ENCODE measurements around the gene ITPR2. TPM values are rescaled to one million over a fixed set of nuclear protein-coding genes. Genes with fewer than 3 reads are reported as not detected.

The ITPR2 gene
- total RNA-seq, 2 donors from 2014 or later = 14.8 to 74.4 TPM

- H3K27ac ChIP-seq (ENCODE audit: low read depth, low read length) = no peak overlapping the region
- H3K27me3 Mint-ChIP-seq (ENCODE audit: insufficient read depth) = no peaks in the 10 kb centered on the region
- no peak for DNase-seq
- no peaks in the 10 kb centered on the region for H3K4me1 Mint-ChIP-seq
- peaks cover 11% of the 10 kb centered on the region for H3K9me3 Mint-ChIP-seq
- peaks cover 18% of the 10 kb centered on the region for H3K36me3 Mint-ChIP-seq (ENCODE audit: low read depth)
- WGBS, 2 experiments (ENCODE audit: insufficient coverage in 1 of 2, insufficient read length in 1 of 2) = 91 to 93% methylated on average over 2 of the region's 2 CpGs
- H3K4me1 ChIP-seq (ENCODE audit: control insufficient read depth, insufficient read depth, low read length) = no peaks in the 10 kb centered on the region
- no peaks in the 10 kb centered on the region for H3K9me3 ChIP-seq (ENCODE audit: control insufficient read depth, low read length)
- no peaks in the 10 kb centered on the region for H3K27me3 ChIP-seq (ENCODE audit: control insufficient read depth, insufficient read depth, low read length, poor library complexity, severe bottlenecking)
- no peak overlapping the region for H3K4me3 ChIP-seq (ENCODE audit: low read length)
- H3K4me3 Mint-ChIP-seq = no peak overlapping the region
- H3K36me3 ChIP-seq (ENCODE audit: control insufficient read depth, insufficient read depth, low read length) = no peaks in the 10 kb centered on the region
- TF ChIP-seq, protein P1, sequence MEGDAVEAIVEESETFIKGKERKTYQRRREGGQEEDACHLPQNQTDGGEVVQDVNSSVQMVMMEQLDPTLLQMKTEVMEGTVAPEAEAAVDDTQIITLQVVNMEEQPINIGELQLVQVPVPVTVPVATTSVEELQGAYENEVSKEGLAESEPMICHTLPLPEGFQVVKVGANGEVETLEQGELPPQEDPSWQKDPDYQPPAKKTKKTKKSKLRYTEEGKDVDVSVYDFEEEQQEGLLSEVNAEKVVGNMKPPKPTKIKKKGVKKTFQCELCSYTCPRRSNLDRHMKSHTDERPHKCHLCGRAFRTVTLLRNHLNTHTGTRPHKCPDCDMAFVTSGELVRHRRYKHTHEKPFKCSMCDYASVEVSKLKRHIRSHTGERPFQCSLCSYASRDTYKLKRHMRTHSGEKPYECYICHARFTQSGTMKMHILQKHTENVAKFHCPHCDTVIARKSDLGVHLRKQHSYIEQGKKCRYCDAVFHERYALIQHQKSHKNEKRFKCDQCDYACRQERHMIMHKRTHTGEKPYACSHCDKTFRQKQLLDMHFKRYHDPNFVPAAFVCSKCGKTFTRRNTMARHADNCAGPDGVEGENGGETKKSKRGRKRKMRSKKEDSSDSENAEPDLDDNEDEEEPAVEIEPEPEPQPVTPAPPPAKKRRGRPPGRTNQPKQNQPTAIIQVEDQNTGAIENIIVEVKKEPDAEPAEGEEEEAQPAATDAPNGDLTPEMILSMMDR (conservative IDR thresholded peaks at IDR 0.05) = no peak
- no peak overlapping the region for H3K27ac Mint-ChIP-seq
- no peak overlapping the region for H3K9ac ChIP-seq (ENCODE audit: extremely low read depth, low read length, poor library complexity, severe bottlenecking)
Observed at GRCh38 chr12:26379777-26380467, 453.1 kb downstream of the ITPR2 start.

DNA sequence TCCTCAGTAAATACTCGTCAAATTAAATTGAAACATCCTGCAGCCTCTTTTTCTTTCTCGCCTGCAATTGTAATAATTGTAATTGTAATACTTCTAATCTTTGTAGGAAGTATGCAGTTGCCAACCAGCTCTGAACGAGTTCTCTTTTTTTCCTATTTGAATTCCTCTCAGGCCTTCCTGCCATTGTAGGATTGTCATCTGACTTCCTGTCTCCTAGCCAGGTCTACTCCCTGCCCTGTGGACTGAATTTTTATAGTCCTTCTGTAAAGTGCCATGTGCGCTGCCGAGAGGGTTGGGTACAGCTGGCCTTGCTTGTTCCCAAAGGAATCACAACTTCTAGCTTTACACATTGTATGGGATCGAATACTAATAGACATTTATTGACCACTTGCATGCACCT lies 454.3 kb downstream of the ITPR2 start:
- H3K36me3 Mint-ChIP-seq (ENCODE audit: low read depth) = peaks cover 8% of the 10 kb centered on the region
- H3K9ac ChIP-seq (ENCODE audit: extremely low read depth, low read length, poor library complexity, severe bottlenecking) = no peak overlapping the region
- DNase-seq = no peak
- peaks cover 3% of the 10 kb centered on the region for H3K4me1 Mint-ChIP-seq
- H3K4me3 ChIP-seq (ENCODE audit: low read length) = no peak overlapping the region
- TF ChIP-seq, protein P1 (conservative IDR thresholded peaks at IDR 0.05) = no peak
- H3K9me3 Mint-ChIP-seq = peaks cover 8% of the 10 kb centered on the region
- H3K4me3 Mint-ChIP-seq = no peak overlapping the region
- no peak overlapping the region for H3K27ac ChIP-seq (ENCODE audit: low read depth, low read length)
- 86 to 96% methylated on average over 4 to 6 of the region's 6 CpGs for WGBS, 2 experiments (ENCODE audit: insufficient coverage in 1 of 2, insufficient read length in 1 of 2)
- no peaks in the 10 kb centered on the region for H3K4me1 ChIP-seq (ENCODE audit: control insufficient read depth, insufficient read depth, low read length)
- no peaks in the 10 kb centered on the region for H3K27me3 ChIP-seq (ENCODE audit: control insufficient read depth, insufficient read depth, low read length, poor library complexity, severe bottlenecking)
- no peaks in the 10 kb centered on the region for H3K9me3 ChIP-seq (ENCODE audit: control insufficient read depth, low read length)
- no peaks in the 10 kb centered on the region for H3K36me3 ChIP-seq (ENCODE audit: control insufficient read depth, insufficient read depth, low read length)
- no peak overlapping the region for H3K27ac Mint-ChIP-seq
- H3K27me3 Mint-ChIP-seq (ENCODE audit: insufficient read depth) = no peaks in the 10 kb centered on the region

DNA sequence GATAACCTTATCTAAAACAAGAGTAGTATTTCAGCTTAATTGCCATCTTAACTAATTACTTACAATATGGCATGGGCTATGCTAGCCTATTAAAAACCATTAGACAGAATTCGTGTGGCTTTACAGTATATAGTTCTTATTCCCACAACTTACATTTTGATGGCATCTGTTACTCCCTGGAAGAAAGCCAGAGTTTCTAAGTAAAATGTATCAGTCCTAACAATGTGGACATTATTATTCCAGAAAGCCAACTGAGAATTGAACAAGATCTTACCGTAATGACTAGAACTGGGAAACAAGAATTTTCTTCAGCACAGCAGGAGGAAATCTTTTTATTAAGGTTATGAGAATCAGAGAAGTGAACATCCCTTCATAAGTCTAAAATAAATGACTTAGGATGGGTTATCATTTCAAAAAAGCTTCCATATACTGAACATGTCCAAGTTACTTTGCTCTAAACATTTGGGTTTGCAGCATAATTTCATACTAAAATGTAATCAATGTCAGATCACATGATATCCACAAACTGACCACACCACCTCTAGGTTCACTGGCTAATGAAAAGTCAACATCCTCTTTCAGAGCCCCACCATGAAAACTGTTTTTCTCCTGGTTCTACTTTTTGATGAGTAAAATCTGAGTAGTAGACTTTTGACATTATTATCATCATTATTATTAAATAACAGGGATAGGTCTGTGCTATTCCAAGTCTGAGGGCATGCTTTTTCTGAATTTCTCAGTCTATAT lies 457.9 kb downstream of the ITPR2 start:
- Histone ChIP-seq H3K4me3 (ENCODE audit: low read length) (no peak overlapping the region), H3K9me3 (ENCODE audit: control insufficient read depth, low read length) (no peaks in the 10 kb centered on the region), H3K4me1 (ENCODE audit: control insufficient read depth, insufficient read depth, low read length) (no peaks in the 10 kb centered on the region), H3K27me3 (ENCODE audit: control insufficient read depth, insufficient read depth, low read length, poor library complexity, severe bottlenecking) (no peaks in the 10 kb centered on the region), H3K9ac (ENCODE audit: extremely low read depth, low read length, poor library complexity, severe bottlenecking) (no peak overlapping the region), H3K36me3 (ENCODE audit: control insufficient read depth, insufficient read depth, low read length) (no peaks in the 10 kb centered on the region), H3K27ac (ENCODE audit: low read depth, low read length) (no peak overlapping the region)
- 97 to 100% methylated on average over 1 to 2 of the region's 2 CpGs for WGBS, 2 experiments (ENCODE audit: insufficient coverage in 1 of 2, insufficient read length in 1 of 2)
- Mint-ChIP-seq H3K27ac (no peak overlapping the region), H3K4me3 (no peak overlapping the region), H3K9me3 (no peaks in the 10 kb centered on the region), H3K4me1 (peaks cover 4% of the 10 kb centered on the region), H3K27me3 (ENCODE audit: insufficient read depth) (no peaks in the 10 kb centered on the region), H3K36me3 (ENCODE audit: low read depth) (no peaks in the 10 kb centered on the region)
- DNase-seq = no peak
- TF ChIP-seq, protein P1 (conservative IDR thresholded peaks at IDR 0.05) = no peak

Measured in endodermal cell (in vitro differentiated cells).